GM13977 (cell line): ENCODE results near the gene COL6A1.
"Not testable (repeated sequence)": the region's sequence is repeated elsewhere in the genome, so short reads cannot be mapped to it uniquely, and the experiment has no call there.

Experiments
- DNase-seq: peaks from one replicate; pipeline ENCODE4 v3.0.0; 2012; ENCODE audit warnings: low spot score
- in situ Hi-C: fragments of 300-500 bp; cut with MboI; formaldehyde crosslinking; loops from one replicate; pipeline ENCODE4 v1.12.0; 2022; ENCODE audit warnings: low sequenced_read_pairs, low pct_unique_long_range_greater_than_20kb, mixed read lengths, inconsistent platforms; ENCODE audit not compliant: unreplicated experiment
- TF ChIP-seq, protein P1 (sequence below): IDR thresholded peaks from 2 replicates; pipeline ENCODE4 v1.5.1; 2012; ENCODE audit warnings: mild to moderate bottlenecking, control low read depth; ENCODE audit not compliant: insufficient read depth; ENCODE audit errors: extremely low read depth, missing control alignments

The COL6A1 gene

DNA sequence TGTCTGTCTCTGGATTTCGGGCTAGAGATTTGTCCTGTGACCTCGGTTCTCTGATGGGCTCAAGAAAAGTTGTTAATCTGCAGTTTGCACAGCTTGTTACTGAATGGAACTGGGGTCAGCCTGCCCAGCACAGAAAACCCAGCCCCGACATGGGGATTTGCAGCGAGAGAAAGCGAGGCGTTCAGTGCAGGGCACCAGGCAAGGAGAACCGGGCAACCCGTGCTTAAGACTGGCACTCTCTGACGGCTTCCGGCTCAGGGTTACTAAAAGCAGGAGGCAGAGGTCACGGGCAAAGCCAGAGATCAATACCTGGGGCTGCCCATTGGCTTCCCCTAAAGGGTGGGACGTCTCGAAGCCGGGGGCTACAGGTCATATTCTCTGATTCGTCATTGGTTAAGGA is 29.9 kb upstream of the COL6A1 start:
- DNase-seq: no peak
- TF ChIP-seq, protein P1, sequence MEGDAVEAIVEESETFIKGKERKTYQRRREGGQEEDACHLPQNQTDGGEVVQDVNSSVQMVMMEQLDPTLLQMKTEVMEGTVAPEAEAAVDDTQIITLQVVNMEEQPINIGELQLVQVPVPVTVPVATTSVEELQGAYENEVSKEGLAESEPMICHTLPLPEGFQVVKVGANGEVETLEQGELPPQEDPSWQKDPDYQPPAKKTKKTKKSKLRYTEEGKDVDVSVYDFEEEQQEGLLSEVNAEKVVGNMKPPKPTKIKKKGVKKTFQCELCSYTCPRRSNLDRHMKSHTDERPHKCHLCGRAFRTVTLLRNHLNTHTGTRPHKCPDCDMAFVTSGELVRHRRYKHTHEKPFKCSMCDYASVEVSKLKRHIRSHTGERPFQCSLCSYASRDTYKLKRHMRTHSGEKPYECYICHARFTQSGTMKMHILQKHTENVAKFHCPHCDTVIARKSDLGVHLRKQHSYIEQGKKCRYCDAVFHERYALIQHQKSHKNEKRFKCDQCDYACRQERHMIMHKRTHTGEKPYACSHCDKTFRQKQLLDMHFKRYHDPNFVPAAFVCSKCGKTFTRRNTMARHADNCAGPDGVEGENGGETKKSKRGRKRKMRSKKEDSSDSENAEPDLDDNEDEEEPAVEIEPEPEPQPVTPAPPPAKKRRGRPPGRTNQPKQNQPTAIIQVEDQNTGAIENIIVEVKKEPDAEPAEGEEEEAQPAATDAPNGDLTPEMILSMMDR: no peak
- in situ Hi-C loops: no loop called here

DNA sequence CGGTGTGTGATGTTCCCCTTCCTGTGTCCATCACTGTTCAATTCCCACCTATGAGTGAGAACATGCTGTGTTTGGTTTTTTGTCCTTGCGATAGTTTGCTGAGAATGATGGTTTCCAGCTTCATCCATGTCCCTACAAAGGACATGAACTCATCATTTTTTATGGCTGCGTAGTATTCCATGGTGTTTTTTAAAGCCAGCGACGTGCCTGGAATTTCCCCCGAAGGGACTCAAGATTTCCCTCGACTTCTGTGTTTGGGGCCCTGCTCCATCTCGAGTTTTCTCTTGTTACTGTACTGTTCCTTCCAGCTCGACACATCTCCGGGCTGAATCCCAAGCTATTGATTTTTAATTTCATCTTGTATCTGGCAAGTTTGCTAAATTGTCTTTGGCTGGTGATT is 29.0 kb upstream of the COL6A1 start:
- DNase-seq, in situ Hi-C loops: not testable (repeated sequence)

DNA sequence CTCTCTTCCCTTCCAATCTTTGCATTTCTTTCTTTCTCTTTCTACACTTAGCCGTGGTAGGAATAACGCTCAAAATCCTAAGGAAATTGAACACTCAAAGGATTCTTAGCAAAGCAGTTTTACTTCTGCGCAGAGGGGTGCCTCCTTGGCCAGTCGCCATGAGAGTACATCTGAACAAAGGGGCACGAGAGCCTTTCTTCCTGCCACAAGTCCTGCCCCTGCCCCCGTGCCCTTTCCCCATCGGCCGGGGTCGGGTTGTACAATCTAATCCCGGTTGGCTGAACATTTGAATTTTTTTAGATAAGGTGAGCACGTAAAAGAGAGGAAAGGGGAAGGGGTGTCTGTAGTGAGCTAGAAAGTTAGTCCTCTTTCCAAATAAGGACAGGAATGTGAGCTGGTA is 28.6 kb upstream of the COL6A1 start:
- TF ChIP-seq, protein P1: no peak
- DNase-seq: no peak
- in situ Hi-C loops: no loop called here

DNA sequence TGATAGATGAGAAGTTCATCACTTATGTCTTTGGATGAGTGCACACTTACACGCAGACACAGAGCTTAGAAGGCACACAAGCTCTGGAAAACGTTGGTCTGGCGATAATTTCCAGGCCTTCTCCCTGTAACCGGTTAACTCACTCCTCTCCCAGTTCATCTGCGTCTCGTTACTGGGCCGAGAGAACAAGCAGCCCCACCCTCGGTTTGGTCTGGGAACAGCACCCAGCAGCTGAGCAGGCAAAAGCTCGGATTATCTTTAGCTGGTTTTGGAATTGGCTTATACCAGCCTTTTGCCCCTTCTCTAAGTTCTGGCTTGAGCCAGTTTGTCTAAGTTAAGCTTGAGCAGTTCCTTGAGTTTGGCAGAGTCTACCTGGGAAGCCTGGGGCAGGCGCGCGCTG is 27.3 kb upstream of the COL6A1 start:
- in situ Hi-C loops: no loop called here
- no peak for DNase-seq
- TF ChIP-seq, protein P1: no peak

DNA sequence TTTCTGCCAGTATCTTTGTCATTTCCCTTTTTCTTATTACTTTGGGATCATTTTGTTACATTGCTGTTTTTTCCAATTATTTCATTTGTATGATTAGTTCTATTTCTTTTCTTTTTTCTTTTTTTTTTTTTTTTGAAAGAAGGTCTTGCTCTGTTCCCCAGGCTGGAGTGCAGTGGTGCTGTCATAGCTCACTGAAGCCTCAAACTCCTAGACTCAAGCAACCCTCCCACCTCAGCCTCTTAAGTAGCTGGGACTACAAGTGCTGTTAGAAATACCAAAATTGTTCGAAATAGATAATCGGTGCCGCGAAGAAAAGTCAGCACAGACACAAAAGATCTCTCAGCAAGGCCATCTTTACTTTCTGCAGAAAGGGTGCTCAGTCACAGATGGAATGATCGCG is 26.6 kb upstream of the COL6A1 start:
- in situ Hi-C loops: no loop called here
- TF ChIP-seq, protein P1: no peak
- no peak for DNase-seq

DNA sequence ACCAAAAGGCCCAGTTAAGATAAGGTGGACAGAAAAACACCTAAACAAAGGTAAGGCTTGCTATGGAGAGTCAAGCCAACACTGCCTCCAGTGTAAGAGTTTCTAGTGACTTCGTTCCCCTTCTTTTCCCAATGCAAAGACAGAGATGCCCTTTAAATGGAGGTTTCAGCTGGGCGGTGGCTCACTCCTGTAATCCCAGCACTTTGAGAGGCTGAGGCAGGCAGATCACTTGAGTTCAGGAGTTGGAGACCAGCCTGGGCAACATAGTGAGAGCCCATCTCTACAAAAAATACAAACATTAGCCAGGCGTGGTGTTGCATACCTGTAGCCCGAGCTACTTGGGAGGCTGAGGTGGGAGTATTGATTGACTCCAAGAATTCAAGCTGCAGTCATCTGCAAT is 24.0 kb upstream of the COL6A1 start:
- no peak for DNase-seq
- TF ChIP-seq, protein P1: no peak
- in situ Hi-C loops: no loop called here

DNA sequence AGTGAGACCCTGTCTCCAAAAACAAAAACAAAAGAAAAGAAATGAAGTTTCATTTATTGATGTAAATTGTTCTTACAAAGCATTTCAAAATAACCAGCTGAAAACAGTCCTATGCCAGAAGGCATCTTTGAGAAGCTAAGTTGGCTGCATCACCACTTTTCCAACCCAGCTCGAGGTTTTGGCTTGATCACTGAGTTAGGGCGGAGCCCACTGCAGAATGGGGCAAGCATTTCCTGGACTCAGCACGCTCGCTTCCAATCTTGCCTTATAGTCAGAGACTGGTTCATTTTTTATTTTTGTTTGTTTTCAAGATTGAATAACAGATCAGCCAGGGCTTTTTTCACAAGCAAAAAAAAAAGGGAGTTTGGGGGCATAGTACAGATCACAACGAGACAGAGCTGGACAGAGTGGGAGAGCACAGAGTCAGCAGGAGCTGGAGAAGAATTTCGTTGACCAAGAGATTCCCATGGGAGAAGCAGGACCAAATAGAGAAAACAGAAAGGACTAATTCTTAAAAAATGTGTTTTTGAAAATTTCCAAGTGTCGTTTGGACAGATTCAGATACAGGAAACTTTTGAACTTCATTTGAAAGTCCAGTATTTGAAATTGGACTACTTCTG is 23.5 kb upstream of the COL6A1 start:
- TF ChIP-seq, protein P1: no peak
- DNase-seq: no peak
- in situ Hi-C loops: no loop called here
